ENCODE measurements around the gene TMTC1. TPM values are rescaled to one million over a fixed set of nuclear protein-coding genes. Genes with fewer than 3 reads are reported as not detected.
"Not testable (repeated sequence)": the region's sequence is repeated elsewhere in the genome, so short reads cannot be mapped to it uniquely, and the experiment has no call there.

TMTC1 gene
- total and polyA plus RNA-seq, 2 experiments from 2014 or later, result 6.8 to 14.0 TPM

GRCh38 chr12:29818916-29819623, 35.3 kb upstream of the TMTC1 start:
- Histone ChIP-seq H3K9me2 (replicated peaks; ENCODE audit: insufficient read depth) (no peaks in the 10 kb centered on the region), H3K27ac (no peak overlapping the region), H2AFZ (no peak overlapping the region), H3K4me1 (ENCODE audit: insufficient read depth) (no peaks in the 10 kb centered on the region), H3K36me3 (replicated peaks; ENCODE audit: insufficient read depth, low read depth) (no peaks in the 10 kb centered on the region), H3K79me2 (no peaks in the 10 kb centered on the region), H3K4me3 (no peak overlapping the region), H3K4me2 (no peak overlapping the region), H4K20me1 (ENCODE audit: insufficient read depth, poor library complexity, severe bottlenecking) (no peaks in the 10 kb centered on the region), H3K27me3 (no peaks in the 10 kb centered on the region), H3K9me3 (ENCODE audit: low read depth) (no peaks in the 10 kb centered on the region)
- TF ChIP-seq EZH2 (IDR thresholded peaks at IDR 0.05; ENCODE audit: borderline replicate concordance) (no peak), EZH2phosphoT487 (IDR thresholded peaks at IDR 0.05; ENCODE audit: low read depth, severe bottlenecking, unreplicated experiment) (no peak)
- TF ChIP-seq, protein P1, sequence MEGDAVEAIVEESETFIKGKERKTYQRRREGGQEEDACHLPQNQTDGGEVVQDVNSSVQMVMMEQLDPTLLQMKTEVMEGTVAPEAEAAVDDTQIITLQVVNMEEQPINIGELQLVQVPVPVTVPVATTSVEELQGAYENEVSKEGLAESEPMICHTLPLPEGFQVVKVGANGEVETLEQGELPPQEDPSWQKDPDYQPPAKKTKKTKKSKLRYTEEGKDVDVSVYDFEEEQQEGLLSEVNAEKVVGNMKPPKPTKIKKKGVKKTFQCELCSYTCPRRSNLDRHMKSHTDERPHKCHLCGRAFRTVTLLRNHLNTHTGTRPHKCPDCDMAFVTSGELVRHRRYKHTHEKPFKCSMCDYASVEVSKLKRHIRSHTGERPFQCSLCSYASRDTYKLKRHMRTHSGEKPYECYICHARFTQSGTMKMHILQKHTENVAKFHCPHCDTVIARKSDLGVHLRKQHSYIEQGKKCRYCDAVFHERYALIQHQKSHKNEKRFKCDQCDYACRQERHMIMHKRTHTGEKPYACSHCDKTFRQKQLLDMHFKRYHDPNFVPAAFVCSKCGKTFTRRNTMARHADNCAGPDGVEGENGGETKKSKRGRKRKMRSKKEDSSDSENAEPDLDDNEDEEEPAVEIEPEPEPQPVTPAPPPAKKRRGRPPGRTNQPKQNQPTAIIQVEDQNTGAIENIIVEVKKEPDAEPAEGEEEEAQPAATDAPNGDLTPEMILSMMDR (IDR thresholded peaks at IDR 0.05; ENCODE audit: poor library complexity), result no peak
- DNase-seq (ENCODE audit: low spot score), result no peak
- 58% methylated on average over 2 of the region's 2 CpGs for WGBS (ENCODE audit: low lambda C conversion rate, missing lambda C conversion rate)

GRCh38 chr12:29816874-29817725, 33.4 kb upstream of the TMTC1 start:
- Histone ChIP-seq H3K9me3 (ENCODE audit: low read depth) (no peaks in the 10 kb centered on the region), H3K4me3 (no peak overlapping the region), H3K27me3 (no peaks in the 10 kb centered on the region), H3K4me1 (ENCODE audit: insufficient read depth) (no peaks in the 10 kb centered on the region), H3K9me2 (replicated peaks; ENCODE audit: insufficient read depth) (no peaks in the 10 kb centered on the region), H2AFZ (no peak overlapping the region), H4K20me1 (ENCODE audit: insufficient read depth, poor library complexity, severe bottlenecking) (no peaks in the 10 kb centered on the region), H3K27ac (peak overlapping the region; percentile 15), H3K36me3 (replicated peaks; ENCODE audit: insufficient read depth, low read depth) (no peaks in the 10 kb centered on the region), H3K79me2 (no peaks in the 10 kb centered on the region), H3K4me2 (no peak overlapping the region)
- WGBS (ENCODE audit: low lambda C conversion rate, missing lambda C conversion rate), result 49% methylated on average over 2 of the region's 2 CpGs
- peak; percentile 19 for DNase-seq (ENCODE audit: low spot score)
- TF ChIP-seq, protein P1 (IDR thresholded peaks at IDR 0.05; ENCODE audit: poor library complexity), result no peak
- TF ChIP-seq EZH2phosphoT487 (IDR thresholded peaks at IDR 0.05; ENCODE audit: low read depth, severe bottlenecking, unreplicated experiment), result peak; percentile 42

GRCh38 chr12:29809616-29810361, 26.0 kb upstream of the TMTC1 start:
- not testable (repeated sequence) for H3K4me1 ChIP-seq (ENCODE audit: insufficient read depth); H3K4me3 ChIP-seq; H3K36me3 ChIP-seq (replicated peaks; ENCODE audit: insufficient read depth, low read depth); H3K9me3 ChIP-seq (ENCODE audit: low read depth); H3K79me2 ChIP-seq; H3K4me2 ChIP-seq; H4K20me1 ChIP-seq (ENCODE audit: insufficient read depth, poor library complexity, severe bottlenecking); H3K27ac ChIP-seq; H2AFZ ChIP-seq; DNase-seq (ENCODE audit: low spot score); H3K9me2 ChIP-seq (replicated peaks; ENCODE audit: insufficient read depth); H3K27me3 ChIP-seq
- 93% methylated on average over 22 of the region's 24 CpGs for WGBS (ENCODE audit: low lambda C conversion rate, missing lambda C conversion rate)

GRCh38 chr12:29807129-29807528, 23.4 kb upstream of the TMTC1 start:
- no peaks in the 10 kb centered on the region for H3K9me3 ChIP-seq (ENCODE audit: low read depth)
- no peak overlapping the region for H3K27ac ChIP-seq
- no peak for TF ChIP-seq EZH2phosphoT487 (IDR thresholded peaks at IDR 0.05; ENCODE audit: low read depth, severe bottlenecking, unreplicated experiment)
- TF ChIP-seq, protein P1 (IDR thresholded peaks at IDR 0.05; ENCODE audit: poor library complexity), result no peak
- no peak for TF ChIP-seq EZH2 (IDR thresholded peaks at IDR 0.05; ENCODE audit: borderline replicate concordance)
- no peak for DNase-seq (ENCODE audit: low spot score)
- no peaks in the 10 kb centered on the region for H3K9me2 ChIP-seq (replicated peaks; ENCODE audit: insufficient read depth)
- H3K4me2 ChIP-seq, result no peak overlapping the region
- no peaks in the 10 kb centered on the region for H3K36me3 ChIP-seq (replicated peaks; ENCODE audit: insufficient read depth, low read depth)
- H3K27me3 ChIP-seq, result no peaks in the 10 kb centered on the region
- no peak overlapping the region for H2AFZ ChIP-seq
- no peaks in the 10 kb centered on the region for H3K79me2 ChIP-seq
- H4K20me1 ChIP-seq (ENCODE audit: insufficient read depth, poor library complexity, severe bottlenecking), result no peaks in the 10 kb centered on the region
- H3K4me3 ChIP-seq, result no peak overlapping the region
- no peaks in the 10 kb centered on the region for H3K4me1 ChIP-seq (ENCODE audit: insufficient read depth)

All from hepatocyte (in vitro differentiated cells).